ENCODE results near the gene HSD17B14.
"Not testable (repeated sequence)": the region's sequence is repeated elsewhere in the genome, so short reads cannot be mapped to it uniquely, and the experiment has no call there.

- TF ChIP-seq, protein P1, sequence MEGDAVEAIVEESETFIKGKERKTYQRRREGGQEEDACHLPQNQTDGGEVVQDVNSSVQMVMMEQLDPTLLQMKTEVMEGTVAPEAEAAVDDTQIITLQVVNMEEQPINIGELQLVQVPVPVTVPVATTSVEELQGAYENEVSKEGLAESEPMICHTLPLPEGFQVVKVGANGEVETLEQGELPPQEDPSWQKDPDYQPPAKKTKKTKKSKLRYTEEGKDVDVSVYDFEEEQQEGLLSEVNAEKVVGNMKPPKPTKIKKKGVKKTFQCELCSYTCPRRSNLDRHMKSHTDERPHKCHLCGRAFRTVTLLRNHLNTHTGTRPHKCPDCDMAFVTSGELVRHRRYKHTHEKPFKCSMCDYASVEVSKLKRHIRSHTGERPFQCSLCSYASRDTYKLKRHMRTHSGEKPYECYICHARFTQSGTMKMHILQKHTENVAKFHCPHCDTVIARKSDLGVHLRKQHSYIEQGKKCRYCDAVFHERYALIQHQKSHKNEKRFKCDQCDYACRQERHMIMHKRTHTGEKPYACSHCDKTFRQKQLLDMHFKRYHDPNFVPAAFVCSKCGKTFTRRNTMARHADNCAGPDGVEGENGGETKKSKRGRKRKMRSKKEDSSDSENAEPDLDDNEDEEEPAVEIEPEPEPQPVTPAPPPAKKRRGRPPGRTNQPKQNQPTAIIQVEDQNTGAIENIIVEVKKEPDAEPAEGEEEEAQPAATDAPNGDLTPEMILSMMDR (conservative IDR thresholded peaks at IDR 0.05): not testable (repeated sequence)
- not testable (repeated sequence) for TF ChIP-seq ZFX (IDR thresholded peaks at IDR 0.05)
Measured at GRCh38 chr19:48768171-48768753, 68.0 kb downstream of the HSD17B14 start.

Data from C4-2B (cell line).